Heart right ventricle (tissue), 16 donors: ENCODE results near the gene BUD23. TPM values are rescaled to one million over a fixed set of nuclear protein-coding genes. Genes with fewer than 3 reads are reported as not detected.

Experiments
- ATAC-seq, 8 donors: fragments of 200-7000 bp; cut with Tn5 transposase; one replicate each; pipeline ENCODE4 v1.9.1; 2020; ENCODE audit warnings: mild to moderate bottlenecking in 8 of 8, moderate library complexity in 8 of 8, moderate number of reproducible peaks in 1 of 8
- DNase-seq, 2 donors: peaks; one replicate each; pipeline ENCODE4 v3.0.0-alpha.2; 2020
- H3K27ac ChIP-seq, 10 donors: fragments of 200-600 bp; sonication (generic) in 2 of 10; one replicate each; pipeline versions ENCODE4 v1.5.0 to v1.8.0; 2020 to 2022; ENCODE audit warnings: mild to moderate bottlenecking in 3 of 10
- H3K27me3 ChIP-seq, 7 donors: fragments of 200-600 bp; one replicate each; pipeline ENCODE4 v1.8.0; 2021 to 2022; ENCODE audit warnings: mild to moderate bottlenecking in 2 of 7
- H3K36me3 ChIP-seq, 9 donors: fragments of 200-600 bp; sonication (generic) in 1 of 9; one replicate each; pipeline versions ENCODE4 v1.5.0 to v1.8.0; 2020 to 2022; ENCODE audit warnings: mild to moderate bottlenecking in 2 of 9
- H3K4me1 ChIP-seq, 9 donors: fragments of 200-600 bp; sonication (generic) in 1 of 9; one replicate each; pipeline versions ENCODE4 v1.5.0 to v1.8.0; 2020 to 2022; ENCODE audit warnings: mild to moderate bottlenecking in 4 of 9
- H3K4me3 ChIP-seq, 10 donors: fragments of 200-600 bp; sonication (generic) in 2 of 10; one replicate each; pipeline versions ENCODE4 v1.5.0 to v1.8.0; 2020 to 2022; ENCODE audit warnings: mild to moderate bottlenecking in 7 of 10, moderate library complexity in 2 of 10
- H3K9me3 ChIP-seq, 11 donors: fragments of 200-600 bp in 10 of 11; sonication (generic) in 2 of 11; one replicate each; pipeline versions ENCODE4 v1.5.0 to v1.8.0; 2013 to 2022; ENCODE audit warnings: mild to moderate bottlenecking in 2 of 11, control low read depth in 1 of 11, moderate library complexity in 1 of 11
- CTCF ChIP-seq, 9 donors: fragments of 200-600 bp; sonication (generic) in 2 of 9; IDR thresholded peaks; one replicate each; pipeline versions ENCODE4 v1.5.0 to v1.8.0; 2021 to 2022; ENCODE audit warnings: antibody characterized with exemption in 9 of 9, mild to moderate bottlenecking in 5 of 9, moderate library complexity in 1 of 9
- WGBS, 2 donors: extraction: QIAGEN DNeasy Blood & Tissue Kit; methylation state at CpG; one replicate each; pipeline ENCODE4 v1.1.7; 2013; ENCODE audit warnings: inconsistent platforms in 1 of 2; 5-methylcytosine and 5-hydroxymethylcytosine counted together
- intact Hi-C, 10 donors: fragments of 100-400 bp; cut with DNase I; formaldehyde crosslinking; loops; one replicate each; pipeline versions ENCODE4 v1.11.1 to v1.14.2; 2022
- polyA plus RNA-seq, 2 donors: library from polyadenylated mRNA; stranded (reverse); fragments of 200-250 nt; gene quantifications; one replicate each; pipeline ENCODE4 v1.2.3, GENCODE V29; 2013
- total RNA-seq, 10 donors: library from RNA; stranded (reverse); fragmentation: NEBNext Ultra II Directional in 3 of 10; extraction: Animal tissue kit (Norgen Biotek cat#: 25700) in 3 of 10; gene quantifications; one replicate each; pipeline versions ENCODE4 v1.2.1 to v1.2.4, GENCODE V29; 2021 to 2023
- donor health status: Arrhythmogenic right ventricular cardiomyopathy.
- donor health status: ischemic (EF 13 %, LVEDD 7.1; RV severe dilation, severe dysfunction).
- donor health status: healthy with polysubstance abuse.
- donor health status: DM: no; HTN: yes; CAD: no.
- donor health status: DM: no; HTN: no; CAD: no.
- donor health status: ischemic (EF 25% LVEDD 6.9; RV normal size, moderate dysfunction).
- donor health status: ischemic (EF 25% LVEDD 5.7; RV mildly dilated, moderate dysfunction).
- donor health status: healthy.
- donor health status: DM: yes; HTN: yes; CAD: no.
- donor health status: Ischemic cardiomyopathy.
- donor health status: ischemic (EF 35%, LVEDD 5.7; RV mildly dilated, moderate dysfunction).
- donor health status: nonischemic (EF 11% LVEDD 7.7; RV severe dilation, severe dysfunction).
- donor health status: DM: yes; HTN: yes; CAD: no.
- donor health status: PGD.
- donor health status: ischemic (EF 29% LVEDD 5.4; RV normal size, mild dysfunction).
- donor health status: nonischemic (EF 23%, LVEDD 6.1; RV moderate dilation, normal function).

The BUD23 gene
- total and polyA plus RNA-seq, 12 donors, result 63.4 to 134 (median 67.4) TPM

- TF ChIP-seq CTCF (IDR thresholded peaks at IDR 0.05), result no peak
- DNase-seq (no peak), ATAC-seq (peak in 1 of 8 donors; percentile 12)
- Histone ChIP-seq H3K36me3 (peaks cover 0 to 21% (median 5%) of the 10 kb centered on the region in 9 donors), H3K27ac (peak overlapping the region in 1 of 10 donors; percentile 44), H3K9me3 (no peaks in the 10 kb centered on the region), H3K4me1 (peaks cover 10 to 55% (median 33%) of the 10 kb centered on the region in 9 donors), H3K27me3 (no peaks in the 10 kb centered on the region), H3K4me3 (peak overlapping the region in 5 of 10 donors; percentile 85 to 99 (median 96))
- WGBS, 2 donors, result 67 to 68% methylated on average over 8 of the region's 8 CpGs
- intact Hi-C loops, result loop anchor here in 2 of 10 donors (10.0 kb wide), 2 partner anchors 54 to 106 kb away; partner anchors contain the start of genes ABHD11 (in 1 of the 2) and TBL2 (in 1 of the 2)
Observed at GRCh38 chr7:73681031-73681430, 2.4 kb upstream of the BUD23 start.

- H3K4me1 ChIP-seq, result peaks cover 10 to 55% (median 33%) of the 10 kb centered on the region in 9 donors
- DNase-seq, result no peak
- 0 to 1% methylated on average over 33 of the region's 33 CpGs for WGBS, 2 donors
- H3K27ac ChIP-seq, result peak overlapping the region in 9 of 10 donors; percentile 79 to 93 (median 87)
- TF ChIP-seq CTCF (IDR thresholded peaks at IDR 0.05), result no peak
- peaks cover 0 to 34% (median 9%) of the 10 kb centered on the region in 9 donors for H3K36me3 ChIP-seq
- no peaks in the 10 kb centered on the region for H3K27me3 ChIP-seq
- no peak for ATAC-seq
- intact Hi-C loops, result loop anchor here in 2 of 10 donors (10.0 kb wide), 2 partner anchors 52 to 108 kb away; partner anchors contain the start of genes ABHD11 (in 1 of the 2) and TBL2 (in 1 of the 2)
- H3K4me3 ChIP-seq, result peak overlapping the region; percentile 85 to 99 (median 96)
- H3K9me3 ChIP-seq, result no peaks in the 10 kb centered on the region
Observed at GRCh38 chr7:73682745-73683055, 697 bp upstream of the BUD23 start.

- no peak for TF ChIP-seq CTCF (IDR thresholded peaks at IDR 0.05)
- DNase-seq (no peak), ATAC-seq (peak in 2 of 8 donors; percentile 2)
- intact Hi-C loops, result loop anchor here in 2 of 10 donors (10.0 kb wide), 2 partner anchors 51 to 109 kb away; partner anchors contain the start of genes ABHD11 (in 1 of the 2) and TBL2 (in 1 of the 2)
- H3K27me3 ChIP-seq, result no peaks in the 10 kb centered on the region
- WGBS, 2 donors, result 27 to 28% methylated on average over 57 to 58 of the region's 58 CpGs
- peak overlapping the region in 9 of 10 donors; percentile 73 to 93 (median 87) for H3K27ac ChIP-seq
- peaks cover 10 to 50% (median 33%) of the 10 kb centered on the region in 9 donors for H3K4me1 ChIP-seq
- H3K9me3 ChIP-seq, result no peaks in the 10 kb centered on the region
- peak overlapping the region; percentile 85 to 99 (median 96) for H3K4me3 ChIP-seq
- peaks cover 0 to 35% (median 14%) of the 10 kb centered on the region in 9 donors for H3K36me3 ChIP-seq
Observed at GRCh38 chr7:73683788-73684693, 644 bp downstream of the BUD23 start.

GRCh38 chr7:73685311-73685710 lies 1.9 kb downstream of the BUD23 start:
- DNase-seq, result no peak
- WGBS, 2 donors, result 97 to 98% methylated on average over 18 of the region's 18 CpGs
- ATAC-seq, result no peak
- H3K27me3 ChIP-seq, result no peaks in the 10 kb centered on the region
- no peaks in the 10 kb centered on the region for H3K9me3 ChIP-seq
- no peak overlapping the region for H3K4me3 ChIP-seq
- H3K36me3 ChIP-seq, result peaks cover 0 to 41% (median 14%) of the 10 kb centered on the region in 9 donors
- intact Hi-C loops, result loop anchor here in 2 of 10 donors (10.0 kb wide), 2 partner anchors 49 to 111 kb away; partner anchors contain the start of genes ABHD11 (in 1 of the 2) and TBL2 (in 1 of the 2)
- H3K4me1 ChIP-seq, result peaks cover 10 to 38% (median 32%) of the 10 kb centered on the region in 9 donors
- no peak for TF ChIP-seq CTCF (IDR thresholded peaks at IDR 0.05)
- no peak overlapping the region for H3K27ac ChIP-seq
